Stimulated activated CD4-positive, alpha-beta T cell treated with anti-CD3 and anti-CD28 coated beads, Interleukin-12 subunit alpha, Interleukin-12 subunit beta, amount 100 ng/mL, for 48 hours (primary cell): Measurements from ENCODE around the gene MSI2.
A peak's percentile ranks its signal among the peaks of the same experiment; 100 is the strongest.

Experiments used
- DNase-seq, 3 donors: peaks; one replicate each; pipeline ENCODE4 v3.0.0-alpha.2; 2020; ENCODE audit warnings: low read depth in 2 of 3, low spot score in 1 of 3

Gene MSI2

DNA sequence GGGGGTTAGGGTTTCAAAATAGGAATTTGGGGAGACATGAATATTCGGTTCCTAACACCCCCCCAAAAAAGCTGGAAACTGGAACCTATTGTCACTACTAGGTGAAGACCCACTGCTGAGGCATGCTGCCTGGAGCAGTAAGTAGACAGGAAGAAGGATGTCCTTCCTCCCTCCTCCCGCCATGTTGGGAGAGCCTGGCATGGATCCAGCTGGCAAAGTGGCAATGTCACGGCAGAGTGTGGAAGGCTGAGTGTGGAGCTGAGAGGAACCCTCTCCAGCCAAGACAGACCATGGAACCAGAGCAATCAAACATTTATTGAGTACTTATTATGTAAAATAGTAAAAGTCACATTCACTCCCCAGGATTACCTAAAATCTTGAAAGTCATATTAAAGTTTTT lies 439.7 kb downstream of the MSI2 start:
- DNase-seq, result no peak

DNA sequence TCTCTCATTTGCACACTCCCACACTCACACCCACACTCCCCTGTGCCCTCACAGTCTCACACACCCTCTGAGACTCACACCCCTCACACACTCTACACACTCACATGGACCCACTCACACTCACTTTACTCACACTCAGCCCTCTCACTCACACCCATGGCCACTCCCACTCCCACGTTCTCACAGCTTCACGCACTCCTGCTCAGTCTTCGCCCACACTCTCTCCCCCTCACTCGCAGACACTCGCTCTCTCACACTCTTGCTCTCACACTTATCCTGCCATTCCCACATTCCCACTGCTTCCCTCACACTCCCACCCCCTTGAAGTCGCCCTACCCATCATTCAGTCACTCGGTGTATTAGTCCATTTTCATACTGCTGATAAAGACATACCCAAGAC lies 440.9 kb downstream of the MSI2 start:
- no peak for DNase-seq

DNA sequence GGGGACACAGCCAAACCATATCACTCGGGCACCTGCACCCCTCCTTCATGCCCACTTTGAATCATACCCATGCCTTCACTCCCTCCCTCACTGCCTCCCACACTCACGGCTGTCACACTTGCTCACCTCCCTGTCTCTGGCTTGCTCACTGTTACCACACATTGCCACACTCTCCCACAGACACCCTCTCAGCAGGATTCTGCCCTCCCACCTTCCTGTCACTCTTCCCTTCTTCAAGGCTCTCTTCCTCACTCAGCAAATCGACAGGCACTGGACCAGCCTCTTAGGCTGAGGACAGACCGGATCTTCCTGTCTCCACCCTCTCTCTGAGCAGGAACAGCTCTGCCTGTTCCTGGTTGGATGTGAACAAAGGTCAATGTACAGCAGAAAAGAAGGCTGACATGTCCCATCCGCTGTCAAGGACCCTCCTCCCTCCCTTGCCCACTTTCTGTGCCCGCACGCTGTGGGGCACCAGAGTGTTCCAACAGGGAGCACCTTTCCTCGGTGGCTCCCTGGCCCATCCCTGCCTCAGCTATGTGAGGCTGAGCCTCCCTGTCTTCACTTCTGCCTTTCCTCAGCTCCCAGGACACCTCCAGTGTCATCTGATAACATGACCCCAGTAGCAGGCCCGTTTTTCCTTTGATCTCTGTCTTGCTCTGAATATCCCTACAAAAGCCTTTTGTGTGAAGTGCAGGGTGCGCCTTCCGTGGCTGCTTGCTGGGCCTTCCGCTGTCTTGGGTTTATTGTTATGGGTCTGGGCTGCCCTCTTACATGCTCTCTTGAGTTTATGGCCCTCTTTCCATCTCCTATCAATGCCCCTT lies 441.8 kb downstream of the MSI2 start:
- DNase-seq, result peak in 1 of 3 donors; percentile 14

DNA sequence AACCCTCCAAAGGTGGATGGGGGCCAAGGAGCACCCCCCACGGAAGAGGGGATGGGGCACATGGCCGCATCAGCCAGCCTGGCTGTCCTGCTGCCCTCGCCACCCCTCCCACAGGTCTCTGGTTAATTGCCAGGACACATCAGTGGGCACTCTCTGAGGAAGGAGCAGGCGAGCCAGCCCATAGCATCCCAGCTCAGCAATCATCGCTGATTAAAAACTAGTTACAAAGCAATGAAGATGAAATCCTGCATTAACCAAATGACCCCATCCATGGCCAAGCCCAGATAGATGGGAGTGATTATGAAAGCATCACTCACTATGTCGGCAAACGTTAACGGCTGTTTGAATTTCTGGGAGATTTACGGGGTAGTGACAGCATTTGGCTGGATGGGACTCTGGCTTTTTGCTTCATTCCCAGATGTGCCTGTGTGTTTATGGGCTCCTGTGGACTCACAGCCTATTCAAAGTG lies 443.5 kb downstream of the MSI2 start:
- no peak for DNase-seq

DNA sequence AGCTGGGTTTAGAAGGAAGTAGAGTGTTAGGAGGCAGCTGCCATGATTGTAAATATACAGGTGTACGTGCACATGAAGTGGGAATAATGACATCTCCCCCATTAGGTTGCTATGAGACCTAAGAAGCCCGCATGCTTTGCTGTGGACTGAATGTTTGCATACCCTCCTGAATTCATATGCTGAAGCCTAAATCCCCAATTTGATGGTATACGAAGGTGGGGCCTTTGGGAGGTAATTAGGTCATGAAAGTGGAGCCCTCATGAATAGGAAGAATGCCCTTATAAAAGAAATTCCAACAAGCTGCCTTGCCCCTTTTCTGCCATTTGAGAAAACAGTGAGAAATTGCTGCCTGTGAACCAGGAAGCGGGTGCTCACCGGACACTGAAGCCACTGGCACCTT lies 444.8 kb downstream of the MSI2 start:
- DNase-seq, result no peak

DNA sequence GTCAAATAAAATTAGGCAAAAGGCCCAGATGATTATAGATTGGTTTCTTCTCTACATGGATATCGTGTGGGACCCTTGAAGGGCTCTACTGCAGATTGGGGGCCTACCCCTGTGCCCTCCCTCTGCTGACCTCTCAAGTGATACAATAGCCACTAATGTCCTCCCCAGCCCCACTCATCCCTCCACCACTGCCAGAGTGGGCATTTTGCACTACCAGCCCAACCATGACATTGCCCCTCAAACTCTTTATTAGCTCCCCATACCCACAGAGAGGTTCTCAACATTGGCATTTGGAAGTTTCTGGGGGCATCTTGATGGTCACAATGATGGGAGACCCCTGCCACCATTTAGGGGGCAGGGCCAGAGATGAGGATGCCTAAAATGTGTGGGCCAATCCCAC lies 446.9 kb downstream of the MSI2 start:
- no peak for DNase-seq

DNA sequence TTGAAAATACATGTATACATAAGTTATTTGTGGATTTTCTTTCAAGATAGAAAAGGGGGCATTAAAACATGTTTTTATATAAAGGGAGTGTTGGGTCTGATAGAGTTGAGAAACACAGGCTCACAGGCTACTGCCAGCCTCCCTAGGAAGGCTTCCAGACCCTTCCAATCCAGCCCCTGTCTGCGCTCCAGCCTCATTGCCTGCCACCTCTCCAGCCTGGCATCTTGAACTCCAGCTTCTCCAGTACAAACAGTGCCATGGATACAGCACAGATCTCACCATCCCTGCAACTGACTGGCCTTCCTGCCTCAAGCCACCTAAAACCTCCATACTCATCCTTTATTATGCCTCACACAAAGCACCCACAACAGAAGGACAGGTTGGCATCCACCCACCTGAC lies 448.1 kb downstream of the MSI2 start:
- DNase-seq, result no peak

DNA sequence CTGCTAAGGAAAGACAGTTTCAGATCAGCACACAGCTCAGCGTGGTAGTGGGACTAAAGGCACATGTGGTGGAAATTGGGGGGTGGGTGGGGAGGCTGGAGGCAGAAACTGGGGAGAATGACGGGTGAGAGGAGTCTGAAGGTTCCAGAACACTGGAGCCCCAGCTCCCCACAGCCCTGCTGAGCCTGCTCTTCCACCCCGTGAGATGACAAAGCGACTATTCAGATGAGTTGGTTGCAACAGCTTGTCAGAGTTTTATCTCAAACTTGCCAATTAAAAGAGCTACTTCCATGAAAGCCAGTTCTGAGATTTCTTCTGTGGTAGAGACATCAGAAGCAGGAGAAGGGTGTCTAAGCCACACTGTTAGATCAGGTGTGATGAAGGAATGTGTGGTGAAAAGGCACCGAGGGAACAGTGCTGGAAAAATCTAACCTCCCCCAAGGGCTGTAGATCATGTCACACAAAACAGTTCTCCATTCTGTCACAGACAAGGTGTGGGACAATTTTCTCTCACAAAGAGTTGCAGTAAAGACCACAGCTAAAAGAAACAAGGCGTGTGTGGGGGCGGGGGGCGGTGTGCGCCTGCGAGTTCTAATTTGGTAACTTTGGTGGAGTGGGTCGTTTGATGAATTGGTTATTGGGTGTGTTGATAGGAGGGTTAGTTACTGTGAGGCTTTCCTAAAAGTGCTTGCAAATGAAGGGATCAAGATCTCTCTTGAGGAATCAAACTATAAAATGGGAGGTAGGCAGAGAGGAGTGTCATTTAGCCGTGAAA lies 449.8 kb downstream of the MSI2 start:
- DNase-seq, result no peak

DNA sequence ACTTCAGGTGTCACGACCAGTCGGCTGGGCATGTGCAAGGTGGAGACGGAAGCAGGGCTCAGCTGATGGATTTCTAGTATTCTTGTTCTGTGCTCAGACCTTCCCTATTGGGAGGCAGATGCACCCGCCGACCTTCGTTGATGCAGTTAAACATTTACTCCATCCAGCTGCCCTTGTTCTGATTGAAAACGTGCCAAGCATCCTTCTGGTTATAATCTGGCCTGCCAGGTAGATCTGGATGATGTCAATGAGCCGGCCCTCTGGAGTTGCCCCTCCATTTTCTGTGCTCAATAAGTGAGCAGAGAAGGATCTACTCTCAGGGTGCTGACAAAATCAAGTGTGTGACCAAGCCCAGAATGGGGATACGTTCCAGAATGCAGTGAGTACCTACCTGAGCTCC lies 450.4 kb downstream of the MSI2 start:
- DNase-seq, result no peak

DNA sequence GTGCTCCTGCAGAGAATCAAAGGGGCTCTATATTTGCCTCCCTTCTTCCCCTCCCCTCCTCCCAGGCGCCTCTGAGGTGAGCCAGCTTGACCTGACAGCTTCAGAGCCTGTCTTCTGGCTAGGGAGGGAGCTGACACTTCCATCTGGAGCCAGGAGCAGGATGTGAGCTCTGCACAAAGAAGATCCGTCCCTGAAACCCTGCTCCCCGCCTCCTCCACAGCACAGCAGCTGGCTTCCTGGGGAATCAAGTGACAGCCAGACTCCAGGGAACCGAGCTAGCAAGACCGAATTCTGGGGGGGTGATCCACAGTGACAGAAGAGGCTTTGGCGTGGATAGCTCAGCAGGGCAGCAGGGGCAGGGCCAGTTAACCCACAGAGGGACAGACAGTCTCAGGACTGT lies 451.6 kb downstream of the MSI2 start:
- no peak for DNase-seq

DNA sequence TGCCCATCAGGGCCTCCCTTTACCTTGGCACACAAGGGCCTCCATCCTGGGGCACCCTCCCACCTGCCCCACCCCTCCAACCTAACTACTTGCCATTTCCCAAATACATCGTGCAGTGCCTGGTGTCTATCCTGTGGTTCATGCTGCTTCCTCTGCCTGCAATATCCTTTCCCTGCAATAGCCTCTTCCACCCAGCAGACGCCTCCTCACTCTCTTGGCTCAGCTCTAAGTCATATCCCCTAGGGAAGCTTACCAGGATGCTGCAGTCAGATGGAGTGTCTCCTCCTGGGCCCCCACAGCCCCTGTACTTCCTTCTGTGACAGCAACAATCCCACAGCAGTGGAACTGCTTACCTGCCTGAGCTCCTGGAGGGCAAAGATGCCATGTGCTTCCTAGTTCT lies 452.1 kb downstream of the MSI2 start:
- no peak for DNase-seq

DNA sequence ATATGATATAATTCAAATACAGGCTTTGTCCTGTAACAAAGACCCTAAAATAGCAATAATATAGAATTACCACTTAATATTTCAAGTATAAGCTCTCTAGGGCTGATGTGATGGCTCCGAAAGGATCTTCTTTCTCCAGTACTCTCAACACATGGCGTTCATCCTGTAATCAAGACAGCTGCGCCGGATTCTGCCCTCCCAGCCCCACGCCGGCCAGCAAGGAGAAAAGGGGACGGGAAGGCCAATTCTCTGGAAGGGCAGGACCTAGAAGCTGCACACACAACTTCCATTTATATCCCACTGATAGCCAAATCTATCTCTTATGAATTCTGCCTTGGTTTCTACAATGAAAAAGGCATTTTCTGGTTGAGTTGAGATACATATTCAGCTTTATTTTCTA lies 456.8 kb downstream of the MSI2 start:
- DNase-seq, result no peak

DNA sequence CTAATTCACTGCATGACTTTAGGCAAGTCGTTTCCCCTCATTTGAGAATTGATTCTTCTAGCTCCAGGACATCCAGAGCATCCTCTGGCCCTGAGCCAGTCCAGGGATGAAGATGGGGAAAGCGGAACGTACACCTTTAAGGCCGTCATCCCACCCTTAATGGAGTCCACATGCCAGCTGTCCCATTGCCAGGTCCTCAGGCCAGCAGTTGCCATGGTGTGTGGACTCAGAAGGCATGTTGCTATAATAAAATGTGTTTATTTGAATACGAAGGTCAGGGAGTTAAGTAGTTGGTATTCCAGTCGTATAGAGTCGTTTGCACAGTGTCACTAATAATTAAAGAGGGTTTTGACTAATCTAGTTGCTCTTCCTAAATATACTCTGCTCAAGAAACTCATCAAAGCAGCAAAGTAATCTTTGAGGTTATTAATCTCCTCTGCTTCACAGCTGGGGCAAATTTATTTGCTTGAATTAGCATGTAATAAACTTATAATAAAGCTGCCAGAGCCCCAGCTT lies 458.4 kb downstream of the MSI2 start:
- DNase-seq, result no peak

DNA sequence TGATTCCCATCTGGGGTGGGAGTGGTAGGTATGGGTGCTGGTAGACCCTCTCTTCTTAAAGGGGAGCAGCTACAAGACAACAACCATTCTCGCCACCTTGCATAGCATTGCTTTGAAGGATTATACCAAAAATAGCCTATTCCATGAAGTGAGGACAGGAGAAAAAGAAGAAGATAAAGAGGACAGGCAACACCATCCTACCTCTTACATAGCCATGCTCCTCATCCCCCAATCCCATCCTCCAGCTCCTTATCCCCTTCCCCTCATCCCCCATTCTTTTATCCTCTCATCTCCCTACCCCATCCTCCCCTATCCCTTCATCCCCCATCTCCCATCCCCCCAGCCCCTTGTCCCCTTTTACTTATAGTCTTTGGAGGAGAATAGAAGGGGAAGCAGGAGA lies 459.7 kb downstream of the MSI2 start:
- DNase-seq, result no peak

DNA sequence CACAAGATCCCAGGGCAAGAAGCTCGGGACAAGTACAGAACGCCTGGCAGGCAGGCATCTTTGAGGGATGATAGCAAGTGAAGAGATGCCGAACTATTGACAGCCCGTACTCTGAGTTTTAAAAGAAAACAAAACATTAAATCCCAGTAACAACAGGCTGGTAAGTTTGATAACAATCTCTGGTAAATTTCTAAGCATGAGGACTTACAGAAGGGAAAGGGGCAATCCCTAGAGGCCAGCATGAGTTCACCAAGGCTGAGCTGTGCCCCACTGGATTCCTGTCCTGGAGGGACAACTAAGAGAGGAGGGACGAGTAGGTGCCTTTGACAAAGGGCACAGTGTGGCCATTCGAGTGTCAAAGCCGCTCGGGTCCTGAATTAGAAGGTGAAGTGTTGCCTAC lies 462.6 kb downstream of the MSI2 start:
- DNase-seq, result no peak

DNA sequence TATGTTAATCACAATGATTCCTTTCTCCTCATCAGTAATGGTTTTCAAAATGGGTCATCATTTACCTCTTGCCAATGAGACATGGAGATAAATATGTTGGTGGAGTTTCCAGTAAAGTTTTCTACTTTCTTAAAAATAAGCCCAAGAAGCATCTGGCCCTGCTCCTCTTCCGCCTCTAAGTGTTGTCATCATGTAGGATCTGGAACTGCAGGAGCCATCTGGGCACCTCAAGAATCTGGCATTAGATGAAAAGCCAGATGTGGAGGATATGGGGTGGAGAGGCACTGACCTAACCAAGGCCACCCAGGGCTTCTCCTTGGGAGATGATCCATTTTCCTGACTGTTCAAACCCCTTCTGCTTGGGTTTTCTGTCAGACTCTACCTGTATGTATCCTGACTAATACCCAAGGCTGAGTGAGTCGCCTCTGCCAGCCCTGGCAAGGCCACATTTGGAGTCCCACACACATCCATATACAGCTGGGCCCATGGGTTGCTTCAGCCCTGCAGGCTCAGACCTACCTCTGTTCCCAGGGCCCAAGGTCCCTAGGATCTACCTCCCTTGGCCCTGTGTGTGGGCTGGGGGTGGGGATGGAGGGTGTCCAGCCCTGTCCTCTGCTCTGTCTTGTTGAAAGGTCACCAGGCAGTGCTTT lies 464.2 kb downstream of the MSI2 start:
- DNase-seq, result no peak

DNA sequence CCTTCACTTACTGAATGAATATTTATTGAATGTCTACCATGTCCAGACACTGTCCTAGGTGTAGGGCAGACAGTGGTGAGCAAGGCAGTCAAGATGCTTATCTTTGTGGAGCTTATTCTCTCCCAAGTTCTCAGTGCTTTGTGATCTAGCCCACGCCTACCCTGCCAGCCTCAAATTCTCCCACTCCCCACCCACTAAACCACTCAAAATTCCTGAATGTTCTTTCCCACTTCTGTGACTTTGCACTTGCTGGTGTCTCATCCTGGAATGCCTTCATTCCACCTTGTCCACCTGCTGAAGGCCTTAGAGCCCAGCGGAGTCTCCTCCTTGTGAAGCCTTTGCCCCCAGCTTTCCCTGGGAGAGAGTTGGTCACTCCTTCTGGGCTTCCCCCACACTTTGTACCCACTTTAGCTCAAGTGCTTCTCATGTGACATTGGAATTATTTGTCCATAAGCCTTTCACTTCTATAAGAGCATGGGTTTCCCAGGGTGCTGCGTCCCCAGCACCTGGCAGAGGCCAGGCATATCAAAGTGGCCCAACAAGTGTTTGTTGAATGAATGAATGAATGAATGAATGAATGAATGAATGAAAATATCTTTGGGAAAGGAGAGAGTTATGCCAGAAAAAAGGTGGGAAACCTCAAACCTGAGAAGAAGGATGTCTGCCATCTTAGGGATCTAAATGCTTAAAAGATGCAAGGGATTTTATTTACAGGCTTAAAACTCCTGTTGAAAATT lies 465.8 kb downstream of the MSI2 start:
- no peak for DNase-seq

DNA sequence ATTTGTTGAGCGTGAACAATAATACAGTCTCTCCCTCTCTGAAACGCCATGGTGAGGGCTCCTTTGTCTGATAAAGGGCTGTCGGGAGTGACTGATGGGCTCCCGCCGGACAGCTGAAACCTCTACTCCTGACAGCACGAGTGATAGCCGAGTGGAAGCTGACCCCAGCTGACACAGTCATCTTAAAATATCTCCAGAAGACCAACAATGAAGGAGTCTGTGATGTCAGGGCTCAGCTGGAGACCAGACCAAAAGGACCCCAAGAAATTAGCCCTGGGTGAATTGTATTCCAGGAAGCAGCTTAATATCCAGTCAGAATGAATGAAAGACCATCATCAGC lies 466.4 kb downstream of the MSI2 start:
- DNase-seq, result no peak

DNA sequence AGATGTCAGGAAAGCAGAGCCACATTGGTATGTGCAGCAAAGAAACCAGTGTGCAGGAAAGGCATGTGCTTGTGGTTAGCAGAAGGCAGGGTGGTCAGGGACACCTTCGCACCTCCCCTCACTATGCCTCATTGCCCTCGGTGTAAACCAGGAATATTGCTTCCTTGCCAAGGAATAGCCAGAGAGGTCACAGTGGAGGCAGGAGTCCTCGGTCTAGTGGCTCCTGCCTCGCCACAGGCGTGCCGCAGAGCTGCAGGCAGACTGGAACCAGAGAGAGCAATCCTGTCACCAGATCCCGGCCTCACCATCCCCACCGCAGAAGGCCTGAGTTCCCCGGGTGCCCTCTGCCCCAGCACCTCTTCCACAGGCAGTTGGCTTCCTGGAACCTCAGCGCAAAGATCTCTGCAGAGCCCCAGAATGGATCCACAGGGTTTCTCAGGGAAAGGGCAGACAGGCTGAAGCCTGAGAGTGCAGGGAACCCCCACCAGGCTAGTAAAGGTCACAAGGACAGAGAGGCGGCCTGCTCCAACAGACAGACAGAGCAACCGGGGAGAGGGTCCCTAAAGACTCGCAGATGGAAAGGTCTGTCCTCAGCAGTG lies 467.2 kb downstream of the MSI2 start:
- DNase-seq, result no peak

DNA sequence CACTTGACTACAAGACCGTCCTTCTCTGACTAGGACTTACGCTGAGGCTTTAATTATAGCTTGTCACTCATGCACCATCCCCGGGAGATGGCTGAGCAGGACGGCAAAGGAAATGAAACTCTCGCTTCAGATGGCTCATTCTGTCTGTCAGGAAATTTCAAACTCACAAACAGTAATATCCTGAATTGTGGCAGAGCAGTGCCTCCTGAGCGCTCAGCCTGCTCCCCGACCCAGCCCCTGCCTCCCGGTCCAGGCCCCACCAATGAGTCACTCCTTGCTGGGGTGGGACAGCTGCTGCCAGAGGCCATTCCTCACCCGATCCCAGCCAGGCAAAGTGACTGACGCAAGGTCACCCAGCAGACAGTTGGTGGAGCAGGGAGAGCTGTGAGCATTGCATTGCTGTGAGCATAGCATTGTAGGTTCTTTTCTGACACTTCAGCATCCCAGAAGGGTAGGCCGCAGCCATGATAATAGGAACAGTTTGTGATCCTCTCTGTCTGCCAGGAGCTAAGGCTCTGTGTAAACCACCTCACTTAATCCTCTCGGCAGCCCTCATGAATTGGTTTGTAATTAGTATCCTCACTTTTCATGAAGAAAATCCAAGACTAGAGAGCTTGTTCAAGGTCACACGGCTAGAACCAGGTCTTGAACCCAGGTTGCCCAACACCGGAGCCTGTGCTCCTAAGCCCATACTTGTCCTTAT lies 467.9 kb downstream of the MSI2 start:
- no peak for DNase-seq
